ENCODE results near the gene RPS29.

RPS29 gene

GRCh38 chr14:49612251-49612650 lies 26.1 kb upstream of the RPS29 start:
- TF ChIP-seq CTCF (IDR thresholded peaks at IDR 0.05) = no peak

GRCh38 chr14:49607583-49607982 lies 21.4 kb upstream of the RPS29 start:
- no peak for TF ChIP-seq CTCF (IDR thresholded peaks at IDR 0.05)

GRCh38 chr14:49598485-49599300 lies 12.5 kb upstream of the RPS29 start, which contains the start of gene LRR1:
LRR1 (plus strand) TSS chr14:49598940; CDS start chr14:49599021, 81 bp downstream.
- TF ChIP-seq CTCF (IDR thresholded peaks at IDR 0.05) = no peak

GRCh38 chr14:49598189-49598484 lies 12.0 kb upstream of the RPS29 start:
- TF ChIP-seq CTCF (IDR thresholded peaks at IDR 0.05) = no peak

GRCh38 chr14:49594347-49595091 lies 8.3 kb upstream of the RPS29 start:
- no peak for TF ChIP-seq CTCF (IDR thresholded peaks at IDR 0.05)

- no peak for TF ChIP-seq CTCF (IDR thresholded peaks at IDR 0.05)
These were observed 6.8 kb upstream of the RPS29 start for GRCh38 chr14:49593016-49593415.

- TF ChIP-seq CTCF (IDR thresholded peaks at IDR 0.05) = no peak
These were observed 3.2 kb upstream of the RPS29 start for GRCh38 chr14:49589387-49589786.
